Endothelial cell of umbilical vein (primary cell): Measurements from ENCODE around the gene RPGRIP1. TPM values are rescaled to one million over a fixed set of nuclear protein-coding genes. Genes with fewer than 3 reads are reported as not detected.

Source experiments
- BruUV-seq: library from RNA; stranded (reverse); fragments of 400-500 nt; replicated peaks from 2 replicates; lab custom pipeline; 2021; lab: Mats Ljungman, UMichigan
- CTCF ChIA-PET: fragments of 300-600, 350-600 bp; sonication (Branson Sonifier 250); formaldehyde crosslinking; loops from one replicate; lab custom pipeline; 2021; ENCODE audit warnings: antibody characterized with exemption, inconsistent platforms; lab: Charles Lee
- POLR2A ChIA-PET: fragments of 300-600, 350-600 bp; sonication (Branson Sonifier 250); formaldehyde crosslinking; loops from one replicate; lab custom pipeline; 2021; ENCODE audit warnings: antibody characterized with exemption, inconsistent platforms; lab: Charles Lee
- DNase-seq: peaks from one replicate; pipeline ENCODE4 v3.0.0-alpha.2; 2011; ENCODE audit warnings: low read depth, low spot score
- FAIRE-seq: peaks from 2 replicates; lab custom pipeline; 2011; peaks lifted over from hg19 to GRCh38; lab: Jason Lieb, UNC
- H2AFZ ChIP-seq: 2 replicates; pipeline ENCODE4 v1.6.0; 2012; ENCODE audit warnings: low read depth, low read length, control low read depth, inconsistent platforms
- H3K27ac ChIP-seq: 2 replicates; pipeline ENCODE4 v1.5.1; 2011; ENCODE audit warnings: low read depth, mild to moderate bottlenecking, control low read depth, low read length, moderate library complexity; ENCODE audit not compliant: insufficient read depth
- H3K27me3 ChIP-seq, 2 experiments: 2 replicates each; pipeline versions ENCODE4 v1.6.0 to v1.6.1; 2011; ENCODE audit warnings: low read length in 2 of 2, mixed read lengths in 1 of 2; ENCODE audit not compliant: control insufficient read depth in 2 of 2, insufficient read depth in 2 of 2
- H3K36me3 ChIP-seq, 2 experiments: 2 replicates in 1 of 2; 3 replicates in 1 of 2; pipeline ENCODE4 v1.5.1; 2011; ENCODE audit warnings: low read length in 2 of 2, mild to moderate bottlenecking in 1 of 2, moderate library complexity in 1 of 2; ENCODE audit not compliant: control insufficient read depth in 2 of 2, insufficient read depth in 2 of 2; ENCODE audit errors: extremely low read depth in 1 of 2
- H3K4me1 ChIP-seq: 3 replicates; pipeline ENCODE4 v1.5.1; 2011; ENCODE audit warnings: mild to moderate bottlenecking, low read length; ENCODE audit not compliant: control insufficient read depth, insufficient read depth; ENCODE audit errors: extremely low read depth
- H3K4me2 ChIP-seq: 2 replicates; pipeline ENCODE4 v1.6.1; 2011; ENCODE audit warnings: low read length, control low read depth, mixed read lengths; ENCODE audit not compliant: insufficient read depth
- H3K4me3 ChIP-seq, 3 experiments: fragments of 200-600 bp in 1 of 3; sonication (generic), shearing (Covaris generic) in 1 of 3; replicated peaks in 1 of 3; 2 replicates each; pipeline ENCODE4 v1.5.1; 2011 to 2016; ENCODE audit warnings: control low read depth in 3 of 3, low read length in 3 of 3, mild to moderate bottlenecking in 2 of 3, inconsistent platforms in 1 of 3, low read depth in 1 of 3, moderate library complexity in 1 of 3; ENCODE audit not compliant: insufficient read depth in 1 of 3
- H3K79me2 ChIP-seq: 2 replicates; pipeline ENCODE4 v1.6.0; 2012; ENCODE audit warnings: low read length, inconsistent platforms; ENCODE audit not compliant: control insufficient read depth, insufficient read depth
- H3K9ac ChIP-seq: replicated peaks from 2 replicates; pipeline ENCODE3; 2011; ENCODE audit warnings: low read length, control low read depth; ENCODE audit not compliant: insufficient read depth; ENCODE audit errors: extremely low read depth
- H3K9me1 ChIP-seq: replicated peaks from 3 replicates; pipeline ENCODE4 v1.6.0; 2011; ENCODE audit warnings: mild to moderate bottlenecking, low read length; ENCODE audit not compliant: control insufficient read depth, insufficient read depth; ENCODE audit errors: extremely low read depth
- H3K9me3 ChIP-seq: replicated peaks from 2 replicates; pipeline ENCODE4 v1.5.1; 2012; ENCODE audit warnings: low read length, inconsistent platforms; ENCODE audit not compliant: control insufficient read depth, insufficient read depth
- H4K20me1 ChIP-seq: replicated peaks from 2 replicates; pipeline ENCODE3; 2011; ENCODE audit warnings: mild to moderate bottlenecking, low read length; ENCODE audit not compliant: control insufficient read depth, insufficient read depth; ENCODE audit errors: extremely low read depth
- EZH2 ChIP-seq: IDR thresholded peaks from 2 replicates; pipeline ENCODE4 v1.6.1; 2012; ENCODE audit warnings: borderline replicate concordance, low read depth, mild to moderate bottlenecking, moderate library complexity, low read length, inconsistent platforms; ENCODE audit not compliant: severe bottlenecking
- FOS ChIP-seq: IDR thresholded peaks from 2 replicates; pipeline ENCODE4 v1.6.1; 2011; ENCODE audit warnings: mild to moderate bottlenecking, low read length, moderate library complexity, borderline replicate concordance; ENCODE audit not compliant: insufficient read depth
- GATA2 ChIP-seq: IDR thresholded peaks from 2 replicates; pipeline ENCODE4 v1.7.0; 2011; ENCODE audit warnings: low read depth, mild to moderate bottlenecking, moderate library complexity, mixed read lengths, low read length; ENCODE audit not compliant: insufficient read length, insufficient read depth
- JUN ChIP-seq: IDR thresholded peaks from 2 replicates; pipeline ENCODE4 v1.6.1; 2011; ENCODE audit warnings: borderline replicate concordance, low read depth; ENCODE audit not compliant: insufficient read length, insufficient read depth
- MYC ChIP-seq: IDR thresholded peaks from one replicate; pipeline ENCODE4 v1.6.1; 2011; ENCODE audit warnings: mild to moderate bottlenecking, low read depth, low read length
- POLR2A ChIP-seq: IDR thresholded peaks from 2 replicates; pipeline ENCODE4 v1.6.1; 2012; ENCODE audit warnings: low read depth, mild to moderate bottlenecking, control low read depth, low read length
- POLR2AphosphoS5 ChIP-seq: IDR thresholded peaks from 2 replicates; pipeline ENCODE4 v1.6.1; 2012; ENCODE audit warnings: low read depth, mild to moderate bottlenecking, control low read depth, low read length, moderate library complexity; ENCODE audit not compliant: insufficient read depth
- dilution Hi-C: fragments of 300-500 bp; cut with MboI; formaldehyde crosslinking; loops from one replicate; pipeline ENCODE4 v1.15.0; 2019; ENCODE audit warnings: low sequenced_read_pairs; ENCODE audit not compliant: extremely low pct_ligation_motif_present
- intact Hi-C: fragments of 100-400 bp; cut with micrococcal nuclease; formaldehyde crosslinking; loops from one replicate; pipeline ENCODE4 v1.10.0; 2022
- polyA plus RNA-seq, 4 experiments: library from polyadenylated mRNA; depleted of rRNA in 3 of 4; stranded (reverse) in 3 of 4; unstranded in 1 of 4; fragments of >200 nt; gene quantifications; 2 replicates each; pipeline versions ENCODE4 v1.2.1 to v1.2.3, GENCODE V29; 2011 to 2012; ENCODE audit warnings: missing spikeins in 1 of 4
- total RNA-seq: library from RNA; stranded (reverse); gene quantifications from 2 replicates; pipeline ENCODE4 v1.2.3, GENCODE V29; 2021
- TF ChIP-seq, protein P1 (sequence below), 2 donors: IDR thresholded peaks; 1 replicate in 1 of 2; 2 replicates in 1 of 2; pipeline ENCODE4 v1.5.1; 2011; ENCODE audit warnings: low read length in 2 of 2, mild to moderate bottlenecking in 2 of 2, moderate library complexity in 2 of 2, control low read depth in 1 of 2, inconsistent platforms in 1 of 2, low read depth in 1 of 2; ENCODE audit not compliant: insufficient read depth in 1 of 2; ENCODE audit errors: extremely low read depth in 1 of 2
- TF ChIP-seq, protein P2 (sequence below): IDR thresholded peaks from 2 replicates; pipeline ENCODE4 v1.6.1; 2011; ENCODE audit not compliant: insufficient read depth, insufficient read length

Gene RPGRIP1
- total and polyA plus RNA-seq, 2 donors (not counting 3 experiments of a cell fraction or from before 2014, with no cell fraction given): not detected

DNA sequence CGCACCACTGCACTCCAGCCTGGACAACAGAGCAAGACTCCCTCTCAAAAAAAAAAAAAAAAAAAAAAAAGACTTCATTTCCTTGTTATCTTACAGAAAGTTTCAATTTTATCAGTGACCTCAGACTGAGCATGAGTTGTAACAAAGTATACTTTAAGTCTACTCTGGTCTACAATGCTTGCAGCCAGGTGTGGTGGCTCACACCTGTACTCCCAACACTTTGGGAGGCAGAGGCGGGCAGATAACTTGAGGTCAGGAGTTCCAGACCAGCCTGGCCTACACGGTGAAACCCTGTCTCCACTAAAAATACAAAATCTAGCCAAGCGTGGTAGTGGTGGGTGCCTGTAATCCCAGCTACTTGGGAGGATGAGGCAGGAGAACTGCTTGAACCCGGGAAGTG lies 28.7 kb upstream of the RPGRIP1 start:
- dilution Hi-C loops (no loop called here), intact Hi-C loops (no loop called here)
- FAIRE-seq (no peak), DNase-seq (no peak)
- Histone ChIP-seq H3K27ac (no peak overlapping the region), H3K9ac (no peak overlapping the region), H3K4me2 (no peak overlapping the region), H4K20me1 (peaks cover 33% of the 10 kb centered on the region), H3K27me3 (no peaks in the 10 kb centered on the region), H3K9me3 (no peaks in the 10 kb centered on the region), H3K4me1 (peaks cover 15% of the 10 kb centered on the region), H3K4me3 (no peak overlapping the region), H3K36me3 (peaks cover 10 to 34% of the 10 kb centered on the region in 2 experiments), H2AFZ (no peak overlapping the region), H3K9me1 (no peaks in the 10 kb centered on the region), H3K79me2 (peaks cover 100% of the 10 kb centered on the region)
- no TSS peak for BruUV-seq
- TF ChIP-seq POLR2A: no peak
- TF ChIP-seq MYC: no peak
- TF ChIP-seq, protein P1, sequence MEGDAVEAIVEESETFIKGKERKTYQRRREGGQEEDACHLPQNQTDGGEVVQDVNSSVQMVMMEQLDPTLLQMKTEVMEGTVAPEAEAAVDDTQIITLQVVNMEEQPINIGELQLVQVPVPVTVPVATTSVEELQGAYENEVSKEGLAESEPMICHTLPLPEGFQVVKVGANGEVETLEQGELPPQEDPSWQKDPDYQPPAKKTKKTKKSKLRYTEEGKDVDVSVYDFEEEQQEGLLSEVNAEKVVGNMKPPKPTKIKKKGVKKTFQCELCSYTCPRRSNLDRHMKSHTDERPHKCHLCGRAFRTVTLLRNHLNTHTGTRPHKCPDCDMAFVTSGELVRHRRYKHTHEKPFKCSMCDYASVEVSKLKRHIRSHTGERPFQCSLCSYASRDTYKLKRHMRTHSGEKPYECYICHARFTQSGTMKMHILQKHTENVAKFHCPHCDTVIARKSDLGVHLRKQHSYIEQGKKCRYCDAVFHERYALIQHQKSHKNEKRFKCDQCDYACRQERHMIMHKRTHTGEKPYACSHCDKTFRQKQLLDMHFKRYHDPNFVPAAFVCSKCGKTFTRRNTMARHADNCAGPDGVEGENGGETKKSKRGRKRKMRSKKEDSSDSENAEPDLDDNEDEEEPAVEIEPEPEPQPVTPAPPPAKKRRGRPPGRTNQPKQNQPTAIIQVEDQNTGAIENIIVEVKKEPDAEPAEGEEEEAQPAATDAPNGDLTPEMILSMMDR (IDR thresholded peaks at IDR 0.05; ENCODE audit: extremely low read depth in 1 of 2, insufficient read depth in 1 of 2, low read depth in 1 of 2, low read length in 2 of 2): no peak
- TF ChIP-seq POLR2AphosphoS5: no peak
- TF ChIP-seq FOS: no peak
- TF ChIP-seq, protein P2, sequence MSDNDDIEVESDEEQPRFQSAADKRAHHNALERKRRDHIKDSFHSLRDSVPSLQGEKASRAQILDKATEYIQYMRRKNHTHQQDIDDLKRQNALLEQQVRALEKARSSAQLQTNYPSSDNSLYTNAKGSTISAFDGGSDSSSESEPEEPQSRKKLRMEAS: no peak
- TF ChIP-seq JUN: no peak
- no peak for TF ChIP-seq GATA2
- TF ChIP-seq EZH2: no peak
- CTCF ChIA-PET: no interaction called here
- POLR2A ChIA-PET: interaction anchor here (0.6 kb wide), 1 partner anchor 60 kb away, joined by 4 read pairs; no protein-coding TSS in a partner anchor
